Raji (cell line): ENCODE data around the gene MIB1.

Source experiments
- POLR2A ChIP-seq: IDR thresholded peaks from 2 replicates; pipeline ENCODE4 v1.6.1; 2011; ENCODE audit warnings: low read depth, low read length, control low read depth; ENCODE audit not compliant: insufficient read depth

The MIB1 gene

DNA sequence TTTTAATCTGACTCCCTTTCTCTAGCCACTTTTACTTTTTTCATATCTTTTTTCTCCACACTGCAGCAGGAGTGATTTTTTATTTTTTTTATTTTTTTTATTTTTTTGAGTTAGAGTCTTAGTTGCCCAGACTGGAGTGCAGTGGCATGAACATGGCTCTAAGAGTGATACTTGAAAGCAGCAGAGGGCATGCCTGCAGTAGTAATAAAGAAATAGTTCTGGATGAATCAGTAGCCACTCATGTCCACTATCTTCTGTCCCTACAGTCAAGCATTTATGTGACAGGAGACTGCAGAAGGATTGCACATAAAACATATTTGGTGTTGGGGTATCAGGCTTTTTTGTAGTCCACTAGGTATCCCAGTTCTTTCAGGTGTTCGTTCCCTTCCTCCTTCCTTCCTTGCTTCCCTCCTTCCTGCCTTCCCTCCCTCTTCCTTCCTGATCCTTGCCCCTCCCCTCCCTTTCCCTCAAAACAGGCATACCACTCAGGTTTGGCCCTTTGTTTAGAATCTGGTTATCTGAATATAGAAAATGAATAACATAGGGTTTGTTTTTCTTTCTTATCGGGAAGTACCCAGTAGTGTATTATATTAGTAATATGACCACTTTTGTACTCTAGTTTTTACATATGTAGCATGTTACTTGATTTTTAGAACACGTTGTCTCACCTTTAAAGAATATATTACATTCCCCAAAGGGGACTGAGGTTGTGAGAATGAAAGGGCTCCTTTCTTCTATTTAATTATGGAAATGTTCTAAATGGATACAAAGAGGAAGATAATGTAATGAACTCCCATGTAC lies 23.5 kb downstream of the MIB1 start:
- TF ChIP-seq POLR2A: no peak

GRCh38 chr18:21769206-21769605 lies 28.6 kb downstream of the MIB1 start:
- no peak for TF ChIP-seq POLR2A

DNA sequence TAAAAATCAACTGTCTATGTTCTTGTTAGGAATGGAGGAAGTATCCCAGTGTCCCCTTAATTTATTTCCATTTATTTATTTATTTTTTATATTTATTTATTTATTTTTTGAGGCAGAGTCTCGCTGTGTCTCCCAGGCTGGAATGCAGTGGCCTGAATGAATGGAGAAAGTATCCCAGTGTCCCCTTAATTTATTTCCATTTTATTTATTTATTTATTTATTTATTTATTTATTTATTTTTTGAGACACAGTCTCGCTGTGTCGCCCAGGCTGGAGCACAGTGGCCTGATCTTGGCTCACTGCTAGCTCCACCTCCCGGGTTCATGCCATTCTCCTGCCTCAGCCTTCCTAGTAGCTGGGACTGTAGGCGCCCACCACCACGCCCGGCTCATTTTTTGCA lies 34.1 kb downstream of the MIB1 start:
- TF ChIP-seq POLR2A: no peak

DNA sequence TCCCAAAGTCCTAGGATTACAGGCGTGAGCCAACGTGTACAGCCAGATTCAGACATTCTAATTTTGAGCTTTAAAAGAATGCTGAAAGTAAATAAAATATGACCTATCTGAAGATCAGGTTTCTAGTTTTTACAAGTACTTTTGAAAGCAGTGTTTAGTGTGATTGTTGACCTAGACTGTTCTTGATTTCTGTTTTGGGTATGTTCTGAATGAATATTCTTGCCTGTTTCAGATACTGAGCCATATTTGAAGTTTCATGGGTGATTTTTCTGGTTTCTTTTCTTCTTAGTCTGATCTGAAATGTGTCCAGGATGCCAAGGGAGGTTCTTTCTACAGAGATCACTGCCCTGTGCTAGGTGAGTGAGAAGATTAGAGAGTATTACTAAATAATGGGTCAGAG lies 37.2 kb downstream of the MIB1 start:
- TF ChIP-seq POLR2A: no peak

DNA sequence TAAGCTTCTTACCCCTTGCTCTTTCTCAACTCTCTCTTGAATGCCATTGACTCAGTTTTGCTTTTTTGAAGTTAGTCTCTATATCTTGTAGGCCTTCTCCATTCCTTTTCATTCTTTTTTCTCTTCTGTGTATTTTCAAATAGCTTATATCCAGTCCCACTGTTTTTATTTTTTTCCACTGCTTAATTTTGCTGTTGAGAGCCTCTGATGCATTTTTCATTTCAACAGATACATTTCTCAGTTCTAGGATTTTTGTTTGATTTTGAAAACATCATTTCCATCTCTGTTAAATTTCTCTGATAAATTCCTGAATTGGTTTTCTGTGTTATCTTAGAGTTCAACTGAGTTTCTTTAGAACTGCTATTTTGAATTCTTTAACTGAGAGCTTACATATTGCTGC lies 45.9 kb downstream of the MIB1 start:
- TF ChIP-seq POLR2A: no peak

GRCh38 chr18:21798126-21798525 lies 57.5 kb downstream of the MIB1 start:
- no peak for TF ChIP-seq POLR2A

DNA sequence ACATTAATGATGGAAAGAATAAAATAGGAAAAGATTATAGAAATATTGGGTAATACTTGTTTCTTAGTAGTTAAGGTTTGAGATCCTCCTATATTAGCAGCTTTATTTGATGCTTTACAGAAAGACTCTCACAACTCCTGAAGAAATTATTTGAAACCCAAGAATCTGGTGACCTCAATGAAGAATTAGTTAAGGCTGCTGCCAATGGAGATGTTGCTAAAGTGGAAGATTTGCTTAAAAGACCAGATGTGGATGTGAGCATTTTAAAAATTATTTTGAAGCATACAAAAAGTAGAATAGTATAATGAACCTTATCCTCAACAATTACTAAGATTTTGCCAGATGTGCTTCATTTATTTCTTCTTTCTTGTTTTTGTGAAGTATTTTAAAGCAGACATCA lies 59.1 kb downstream of the MIB1 start:
- no peak for TF ChIP-seq POLR2A

DNA sequence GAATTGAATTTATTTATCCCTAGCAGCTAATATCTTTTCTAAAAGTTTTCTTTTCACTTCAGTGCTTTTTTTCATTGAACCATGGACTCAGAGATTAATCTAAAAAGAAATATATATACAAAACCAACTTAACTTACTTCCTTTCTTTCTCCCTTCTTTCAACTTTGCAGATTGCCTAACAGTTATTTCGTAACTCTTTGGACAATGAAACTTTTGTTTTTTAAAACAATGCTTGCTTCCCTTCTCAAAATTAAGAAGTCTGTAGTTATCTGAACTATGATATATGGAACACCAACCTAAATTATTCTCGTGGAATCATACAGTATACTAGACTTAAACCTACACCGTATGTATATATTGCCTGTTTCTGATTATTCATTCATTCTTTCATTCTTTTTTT lies 62.9 kb downstream of the MIB1 start:
- TF ChIP-seq POLR2A: no peak

- no peak for TF ChIP-seq POLR2A
Measured at GRCh38 chr18:21805771-21806366, 65.3 kb downstream of the MIB1 start.

DNA sequence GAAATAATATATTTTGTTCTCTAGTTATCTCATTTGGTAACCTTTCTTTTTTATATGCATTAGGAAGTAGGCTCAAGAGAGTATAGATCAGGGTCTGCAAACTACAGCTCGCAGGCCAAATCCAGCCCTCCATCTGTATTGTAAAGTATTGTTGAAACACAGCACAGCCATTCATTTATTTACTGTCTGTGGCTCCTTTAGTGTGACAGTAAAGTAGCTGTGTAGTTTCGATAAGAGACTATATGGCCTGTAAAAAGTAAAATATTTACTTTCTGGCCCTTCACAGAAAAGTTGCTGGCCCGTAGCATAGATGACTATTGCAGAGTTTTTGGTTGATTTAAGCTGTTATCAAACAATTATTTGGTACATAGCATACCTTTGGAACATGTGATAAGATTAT lies 67.6 kb downstream of the MIB1 start:
- TF ChIP-seq POLR2A: no peak

DNA sequence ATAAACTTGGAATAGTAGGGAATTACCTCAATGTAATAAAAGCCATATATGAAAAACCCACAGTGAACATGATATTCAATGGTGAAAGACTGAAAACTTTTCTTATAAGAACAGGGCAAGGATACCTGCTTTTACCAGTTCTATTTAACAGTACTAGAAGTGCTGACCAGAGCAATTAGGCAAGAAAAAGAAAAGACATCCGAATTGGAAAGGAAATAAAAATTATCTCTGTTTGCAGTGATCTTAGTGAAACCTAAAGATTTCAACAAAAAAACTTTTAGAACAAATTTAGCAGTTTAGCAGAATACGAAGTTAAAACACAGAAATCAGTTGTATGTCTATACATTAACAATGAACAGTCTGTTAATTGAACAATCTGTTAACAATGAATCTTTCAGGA lies 69.1 kb downstream of the MIB1 start:
- TF ChIP-seq POLR2A: no peak

DNA sequence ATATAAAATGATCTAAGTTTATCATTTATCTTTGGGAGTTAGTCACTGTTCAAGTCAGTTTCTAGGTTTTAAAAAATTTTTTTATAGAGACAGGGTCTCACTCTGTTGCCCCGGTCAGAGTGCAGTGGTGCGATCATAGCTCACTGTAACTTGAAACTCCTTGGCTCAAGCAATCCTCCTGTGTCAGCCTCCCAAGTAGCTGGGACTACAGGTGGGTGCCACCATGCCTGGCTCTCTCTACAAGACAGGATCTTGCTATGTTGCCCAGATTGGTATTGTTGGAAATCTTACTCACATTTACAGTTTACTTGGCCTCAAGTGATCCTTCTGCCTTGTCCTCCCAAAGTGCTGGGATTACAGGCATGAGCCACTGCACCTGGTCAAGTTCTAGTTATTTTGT lies 74.5 kb downstream of the MIB1 start:
- no peak for TF ChIP-seq POLR2A

GRCh38 chr18:21820033-21820810 lies 79.6 kb downstream of the MIB1 start:
- no peak for TF ChIP-seq POLR2A

- no peak for TF ChIP-seq POLR2A
Measured at GRCh38 chr18:21820811-21821143, 80.2 kb downstream of the MIB1 start.

GRCh38 chr18:21823848-21824247 lies 83.3 kb downstream of the MIB1 start:
- TF ChIP-seq POLR2A: no peak

GRCh38 chr18:21826196-21826595 lies 85.6 kb downstream of the MIB1 start:
- no peak for TF ChIP-seq POLR2A
